HepG2 (cell line): Measurements from ENCODE around the gene HECTD2. TPM values are rescaled to one million over a fixed set of nuclear protein-coding genes. Genes with fewer than 3 reads are reported as not detected.

Experiments used
- ATAC-seq: fragments of 200-7000 bp; cut with Tn5 transposase; 3 replicates; pipeline ENCODE4 v1.9.1; 2020; ENCODE audit warnings: mild to moderate bottlenecking, moderate library complexity
- BruUV-seq: library from RNA; stranded (reverse); fragments of 400-500 nt; replicated peaks from 2 replicates; lab custom pipeline; 2021; lab: Mats Ljungman, UMichigan
- CTCF ChIA-PET: fragments of 300-600 bp; formaldehyde crosslinking; extraction: SDS; loops from one replicate; lab custom pipeline; 2021; ENCODE audit warnings: low total read pairs, inconsistent platforms, low intra/inter-chr PET ratio; lab: Yijun Ruan, JAX
- POLR2A ChIA-PET: fragments of 350-600 bp; sonication (Branson Sonifier 250); formaldehyde crosslinking; loops from one replicate; lab custom pipeline; 2020; ENCODE audit warnings: antibody characterized with exemption, inconsistent platforms; lab: Yijun Ruan, JAX
- DNase-seq: peaks from one replicate; pipeline ENCODE4 v3.0.0-alpha.2; 2015; ENCODE audit warnings: low spot score
- FAIRE-seq: peaks from 3 replicates; lab custom pipeline; 2011; peaks lifted over from hg19 to GRCh38; lab: Jason Lieb, UNC
- H2AFZ ChIP-seq: one replicate; pipeline ENCODE4 v1.6.1; 2011; ENCODE audit warnings: low read length, inconsistent platforms
- H3K27ac ChIP-seq: fragments of 300-600 bp; 3 replicates; pipeline ENCODE4 v1.8.0; 2011; ENCODE audit warnings: mixed run types, mild to moderate bottlenecking, mixed read lengths, low read length, inconsistent platforms; ENCODE audit not compliant: insufficient read depth; ENCODE audit errors: extremely low read length
- H3K27me3 ChIP-seq, 2 experiments: fragments of 200-600 bp in 1 of 2; 2 replicates in 1 of 2; 3 replicates in 1 of 2; pipeline versions ENCODE4 v1.6.0 to v1.8.0; 2011; ENCODE audit warnings: low read length in 2 of 2, mild to moderate bottlenecking in 2 of 2, moderate library complexity in 2 of 2, inconsistent platforms in 1 of 2; ENCODE audit not compliant: insufficient read depth in 2 of 2, control insufficient read depth in 1 of 2
- H3K36me3 ChIP-seq, 2 experiments: fragments of 200-600 bp in 1 of 2; replicated peaks in 1 of 2; 2 replicates in 1 of 2; 3 replicates in 1 of 2; pipeline versions ENCODE4 v1.5.1 to v1.8.0; 2011; ENCODE audit warnings: low read length in 2 of 2, inconsistent platforms in 1 of 2; ENCODE audit not compliant: insufficient read depth in 2 of 2, control insufficient read depth in 1 of 2
- H3K4me1 ChIP-seq: 2 replicates; pipeline ENCODE4 v1.5.1; 2012; ENCODE audit warnings: low read length, inconsistent platforms; ENCODE audit not compliant: insufficient read depth
- H3K4me2 ChIP-seq: 2 replicates; pipeline ENCODE4 v1.6.0; 2011; ENCODE audit warnings: low read depth, low read length, inconsistent platforms
- H3K4me3 ChIP-seq, 3 experiments: fragments of 200-600 bp in 1 of 3; sonication (generic), shearing (Covaris generic) in 1 of 3; replicated peaks in 1 of 3; 2 replicates each; pipeline ENCODE4 v1.5.1; 2011 to 2016; ENCODE audit warnings: low read length in 3 of 3, inconsistent platforms in 2 of 3, low read depth in 2 of 3, mild to moderate bottlenecking in 2 of 3, control low read depth in 1 of 3, mixed read lengths in 1 of 3; ENCODE audit not compliant: insufficient read depth in 1 of 3
- H3K79me2 ChIP-seq: one replicate; pipeline ENCODE4 v1.6.1; 2011; ENCODE audit warnings: low read length, inconsistent platforms; ENCODE audit not compliant: insufficient read depth
- H3K9ac ChIP-seq: 2 replicates; pipeline ENCODE4 v1.6.0; 2011; ENCODE audit warnings: mild to moderate bottlenecking, low read depth, low read length, inconsistent platforms; ENCODE audit not compliant: insufficient read depth
- H3K9me3 ChIP-seq: 2 replicates; pipeline ENCODE4 v1.5.1; 2012; ENCODE audit warnings: mild to moderate bottlenecking, low read length
- H4K20me1 ChIP-seq: 2 replicates; pipeline ENCODE4 v1.6.0; 2011; ENCODE audit warnings: inconsistent platforms, mild to moderate bottlenecking, low read length, moderate library complexity; ENCODE audit not compliant: insufficient read depth
- ATM ChIP-seq: fragments of 450-650 bp; IDR thresholded peaks from 2 replicates; pipeline ENCODE4 v1.7.1; 2017; ENCODE audit warnings: mild to moderate bottlenecking, borderline replicate concordance
- BRD4 ChIP-seq: sonication (generic); formaldehyde crosslinking; IDR thresholded peaks from 2 replicates; pipeline ENCODE4 v1.4.0; 2020; ENCODE audit warnings: missing genetic modification reagents
- HCFC1 ChIP-seq: fragments of 150-350 bp; IDR thresholded peaks from 2 replicates; pipeline ENCODE4 v1.6.1; 2014; ENCODE audit warnings: low read depth, low read length
- MYNN ChIP-seq: sonication (generic); formaldehyde crosslinking; IDR thresholded peaks from 2 replicates; pipeline ENCODE4 v1.4.0; 2020; ENCODE audit warnings: mild to moderate bottlenecking, low read depth, missing genetic modification reagents
- NR0B2 ChIP-seq: sonication (generic); formaldehyde crosslinking; IDR thresholded peaks from 2 replicates; pipeline ENCODE4 v1.4.0; 2020; ENCODE audit warnings: mild to moderate bottlenecking, missing genetic modification reagents
- SMAD1 ChIP-seq: sonication (generic); formaldehyde crosslinking; IDR thresholded peaks from 2 replicates; pipeline ENCODE4 v1.4.0; 2020; ENCODE audit warnings: missing genetic modification reagents, low read depth, mild to moderate bottlenecking, borderline replicate concordance
- SMC3 ChIP-seq: IDR thresholded peaks from 2 replicates; pipeline ENCODE4 v1.6.1; 2011; ENCODE audit warnings: low read length, improper control_type of control experiment
- TRIM24 ChIP-seq: sonication (generic); formaldehyde crosslinking; IDR thresholded peaks from 2 replicates; pipeline ENCODE4 v1.8.0; 2022; ENCODE audit warnings: mild to moderate bottlenecking, missing genetic modification reagents
- ZNF564 ChIP-seq: sonication (generic); formaldehyde crosslinking; IDR thresholded peaks from 2 replicates; pipeline ENCODE4 v1.8.1; 2023; ENCODE audit warnings: mild to moderate bottlenecking, missing genetic modification reagents
- WGBS: methylation state at CpG from one replicate; pipeline ENCODE4 v1.1.6; 2017; ENCODE audit warnings: low lambda C conversion rate; 5-methylcytosine and 5-hydroxymethylcytosine counted together
- in situ Hi-C: cut with HindIII; loops from 2 replicates; pipeline ENCODE4 v1.10.0; 2017; ENCODE audit warnings: low pct_unique_long_range_greater_than_20kb; ENCODE audit not compliant: extremely low pct_ligation_motif_present
- intact Hi-C: fragments of 100-400 bp; cut with micrococcal nuclease; formaldehyde crosslinking; loops from one replicate; pipeline ENCODE4 v1.10.0; 2022; ENCODE audit not compliant: unreplicated experiment
- polyA plus RNA-seq, 8 experiments: library from polyadenylated mRNA; depleted of rRNA in 3 of 8; stranded (reverse) in 7 of 8; unstranded in 1 of 8; fragments of >200 nt; fragmentation: Illumina TruSeq in 4 of 8; extraction: Trizol in 4 of 8; gene quantifications; 2 replicates each; pipeline versions ENCODE4 v1.2.1 to v1.2.3, GENCODE V29; 2011 to 2016; ENCODE audit warnings: low read depth in 4 of 8, missing spikeins in 1 of 8, mixed read lengths in 1 of 8; ENCODE audit not compliant: insufficient read depth in 1 of 8
- total RNA-seq, 5 experiments: library from RNA; depleted of rRNA; stranded (reverse); fragments of >200 nt; fragmentation: Illumina TruSeq; extraction: Trizol; gene quantifications; 2 replicates each; pipeline ENCODE4 v1.2.3, GENCODE V29; 2016; ENCODE audit warnings: low read depth in 1 of 5

The HECTD2 gene
- total and polyA plus RNA-seq, 2 of the 13 experiments (the other 11 are each of a cell fraction or from before 2014, with no cell fraction given) = 3.2 to 5.2 TPM

- ChIA-PET CTCF (no interaction called here), POLR2A (no interaction called here)
- FAIRE-seq (no peak), DNase-seq (no peak), ATAC-seq (no peak)
- TF ChIP-seq ATM = no peak
- no peak for TF ChIP-seq MYNN
- H3K9me3 ChIP-seq = peaks cover 4% of the 10 kb centered on the region; the same call in 1 of the 2 replicates
- H3K4me2 ChIP-seq = no peak overlapping the region
- no peak overlapping the region for H3K27ac ChIP-seq
- 89% methylated on average over 6 of the region's 6 CpGs for WGBS
- no TSS peak for BruUV-seq
- no peaks in the 10 kb centered on the region for H3K79me2 ChIP-seq
- no peaks in the 10 kb centered on the region for H4K20me1 ChIP-seq
- no peak overlapping the region for H2AFZ ChIP-seq
- no peak overlapping the region for H3K4me3 ChIP-seq
- no peaks in the 10 kb centered on the region for H3K36me3 ChIP-seq
- in situ Hi-C loops (no loop called here), intact Hi-C loops (no loop called here)
- no peaks in the 10 kb centered on the region for H3K4me1 ChIP-seq
- H3K27me3 ChIP-seq = no peaks in the 10 kb centered on the region
- no peak overlapping the region for H3K9ac ChIP-seq
Measured at GRCh38 chr10:91444211-91445182, 34.4 kb downstream of the HECTD2 start.

- FAIRE-seq (no peak), DNase-seq (no peak), ATAC-seq (no peak)
- no peak overlapping the region for H2AFZ ChIP-seq
- no peak overlapping the region for H3K27ac ChIP-seq
- H3K79me2 ChIP-seq = no peaks in the 10 kb centered on the region
- H3K36me3 ChIP-seq = no peaks in the 10 kb centered on the region
- no peak overlapping the region for H3K4me3 ChIP-seq
- no peak overlapping the region for H3K9ac ChIP-seq
- intact Hi-C loops (no loop called here), in situ Hi-C loops (no loop called here)
- no peaks in the 10 kb centered on the region for H4K20me1 ChIP-seq
- ChIA-PET POLR2A (no interaction called here), CTCF (no interaction called here)
- H3K27me3 ChIP-seq = no peaks in the 10 kb centered on the region
- H3K4me1 ChIP-seq = no peaks in the 10 kb centered on the region
- H3K9me3 ChIP-seq = peaks cover 4% of the 10 kb centered on the region; the same call in 1 of the 2 replicates
- no TSS peak for BruUV-seq
- no peak overlapping the region for H3K4me2 ChIP-seq
- TF ChIP-seq ZNF564 (CRISPR knock-in tag) = no peak
- TF ChIP-seq HCFC1 = no peak
- TF ChIP-seq SMAD1 (CRISPR knock-in tag) = no peak
- TF ChIP-seq BRD4 (CRISPR knock-in tag) = no peak
- TF ChIP-seq SMC3 = no peak
- no peak for TF ChIP-seq TRIM24 (CRISPR knock-in tag)
- no peak for TF ChIP-seq NR0B2 (CRISPR knock-in tag)
Measured at GRCh38 chr10:91452063-91452462, 41.9 kb downstream of the HECTD2 start.
